ENCODE results near the gene ITPRIP. TPM values are rescaled to one million over a fixed set of nuclear protein-coding genes. Genes with fewer than 3 reads are reported as not detected.

The ITPRIP gene
- total RNA-seq, 1 experiment from 2014 or later, result 15.5 TPM

- no peaks in the 10 kb centered on the region for H3K9me3 ChIP-seq
- no peaks in the 10 kb centered on the region for H3K27me3 ChIP-seq
- DNase-seq, result no peak
- peaks cover 43% of the 10 kb centered on the region for H3K36me3 ChIP-seq
- no peak overlapping the region for H3K4me3 ChIP-seq
Observed at GRCh38 chr10:104321226-104321625, 17.0 kb downstream of the ITPRIP start.

DNA sequence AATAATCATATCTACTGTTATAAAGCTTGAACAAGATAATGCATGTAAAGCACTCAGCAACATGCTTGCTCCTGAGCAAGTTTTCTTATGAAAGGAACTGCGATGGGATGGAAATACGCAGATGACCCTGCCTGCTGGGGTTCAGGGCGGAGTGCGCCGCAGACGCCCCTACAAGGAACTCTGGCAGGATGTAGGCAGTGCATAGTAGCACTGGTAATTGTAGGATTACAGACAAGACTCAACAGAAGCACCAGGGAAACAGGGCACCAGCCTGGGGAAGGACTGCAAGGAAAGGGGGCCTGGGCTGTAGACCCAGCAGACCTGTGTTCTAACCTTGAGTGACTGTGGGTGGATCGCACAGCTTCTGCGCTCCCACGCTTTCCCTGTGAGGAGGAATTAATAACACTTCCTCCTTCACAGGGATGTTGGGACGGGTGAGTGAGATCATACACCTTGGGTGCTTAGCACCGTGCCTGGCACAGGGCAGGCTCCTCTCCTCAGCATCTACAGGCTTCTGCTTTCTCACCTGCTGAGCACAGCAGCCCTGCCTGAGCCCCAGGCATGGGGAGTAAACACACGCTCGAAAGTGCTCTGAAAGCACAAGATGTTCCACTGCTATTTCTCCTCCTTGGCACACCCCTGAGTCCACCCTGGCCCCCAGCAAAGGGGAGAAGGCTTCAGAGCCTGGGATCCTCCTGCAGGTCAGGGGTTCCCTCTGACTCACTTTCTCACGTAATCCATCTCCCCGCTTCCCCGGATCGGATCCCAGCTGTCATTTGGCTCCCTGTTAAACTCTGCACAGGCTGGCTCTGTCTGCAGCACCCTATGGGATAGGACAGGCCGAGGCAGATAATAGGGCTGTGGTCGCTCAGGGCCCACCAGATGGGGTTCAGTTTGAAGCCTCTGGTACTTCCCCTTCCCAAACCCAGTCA lies 19.2 kb downstream of the ITPRIP start:
- H3K36me3 ChIP-seq, result peaks cover 52% of the 10 kb centered on the region
- no peak overlapping the region for H3K4me3 ChIP-seq
- H3K27me3 ChIP-seq, result no peaks in the 10 kb centered on the region
- DNase-seq, result no peak
- H3K9me3 ChIP-seq, result no peaks in the 10 kb centered on the region

DNA sequence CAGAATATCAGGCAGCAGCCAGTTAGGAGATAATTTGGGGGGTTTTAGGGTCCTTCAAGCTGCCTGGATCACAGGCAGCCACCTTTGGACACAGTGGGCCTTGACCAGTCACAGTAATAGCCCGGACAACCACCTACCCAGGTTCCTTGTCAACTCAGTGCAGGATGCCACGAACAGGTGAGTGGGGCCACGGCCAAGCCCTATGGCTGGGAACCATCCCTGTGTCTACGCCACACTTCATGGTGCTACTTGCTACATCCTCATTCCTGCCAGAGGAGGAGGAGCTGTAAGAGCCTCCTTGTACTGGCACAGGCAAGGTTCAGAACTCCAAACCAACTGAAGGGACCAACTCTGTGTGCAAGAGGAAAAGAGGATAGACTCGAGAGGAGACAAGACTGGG lies 19.9 kb downstream of the ITPRIP start:
- Histone ChIP-seq H3K9me3 (no peaks in the 10 kb centered on the region), H3K36me3 (peaks cover 52% of the 10 kb centered on the region), H3K4me3 (no peak overlapping the region), H3K27me3 (no peaks in the 10 kb centered on the region)
- no peak for DNase-seq

GRCh38 chr10:104317726-104318299 lies 20.5 kb downstream of the ITPRIP start:
- Histone ChIP-seq H3K36me3 (peaks cover 54% of the 10 kb centered on the region), H3K4me3 (no peak overlapping the region), H3K9me3 (no peaks in the 10 kb centered on the region), H3K27me3 (no peaks in the 10 kb centered on the region)
- peak; percentile 35 for DNase-seq

- H3K4me3 ChIP-seq, result no peak overlapping the region
- H3K9me3 ChIP-seq, result no peaks in the 10 kb centered on the region
- DNase-seq, result peak; percentile 52
- peaks cover 56% of the 10 kb centered on the region for H3K36me3 ChIP-seq
- H3K27me3 ChIP-seq, result no peaks in the 10 kb centered on the region
Observed at GRCh38 chr10:104317269-104317710, 21.0 kb downstream of the ITPRIP start.

- H3K4me3 ChIP-seq, result no peak overlapping the region
- no peaks in the 10 kb centered on the region for H3K27me3 ChIP-seq
- peaks cover 60% of the 10 kb centered on the region for H3K36me3 ChIP-seq
- no peak for DNase-seq
- no peaks in the 10 kb centered on the region for H3K9me3 ChIP-seq
Observed at GRCh38 chr10:104316321-104317099, 21.8 kb downstream of the ITPRIP start.

DNA sequence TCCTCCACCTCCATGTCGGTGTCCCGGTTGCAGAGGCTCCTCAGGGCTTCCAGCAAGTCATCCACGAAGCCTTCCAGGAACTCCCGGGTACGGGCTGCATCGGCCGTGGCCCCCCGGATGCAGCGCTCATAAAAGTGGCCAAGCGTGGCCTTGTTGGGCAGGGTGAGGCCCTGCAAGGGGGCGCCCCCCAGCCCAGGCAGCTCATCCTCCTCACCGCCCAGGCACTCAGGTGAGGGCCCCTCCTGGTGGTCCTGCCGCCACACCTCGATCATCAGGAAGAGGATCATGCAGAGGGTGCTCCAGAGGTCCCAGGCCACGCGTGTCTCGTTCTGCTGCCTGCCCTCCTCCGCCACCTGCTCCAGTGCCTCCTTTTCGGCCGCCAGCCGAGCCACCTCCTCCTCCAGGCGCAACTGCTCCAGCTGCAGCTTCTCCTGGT lies 22.8 kb downstream of the ITPRIP start:
- DNase-seq, result no peak
- Histone ChIP-seq H3K36me3 (peaks cover 65% of the 10 kb centered on the region), H3K27me3 (no peaks in the 10 kb centered on the region), H3K4me3 (no peak overlapping the region), H3K9me3 (no peaks in the 10 kb centered on the region)

DNA sequence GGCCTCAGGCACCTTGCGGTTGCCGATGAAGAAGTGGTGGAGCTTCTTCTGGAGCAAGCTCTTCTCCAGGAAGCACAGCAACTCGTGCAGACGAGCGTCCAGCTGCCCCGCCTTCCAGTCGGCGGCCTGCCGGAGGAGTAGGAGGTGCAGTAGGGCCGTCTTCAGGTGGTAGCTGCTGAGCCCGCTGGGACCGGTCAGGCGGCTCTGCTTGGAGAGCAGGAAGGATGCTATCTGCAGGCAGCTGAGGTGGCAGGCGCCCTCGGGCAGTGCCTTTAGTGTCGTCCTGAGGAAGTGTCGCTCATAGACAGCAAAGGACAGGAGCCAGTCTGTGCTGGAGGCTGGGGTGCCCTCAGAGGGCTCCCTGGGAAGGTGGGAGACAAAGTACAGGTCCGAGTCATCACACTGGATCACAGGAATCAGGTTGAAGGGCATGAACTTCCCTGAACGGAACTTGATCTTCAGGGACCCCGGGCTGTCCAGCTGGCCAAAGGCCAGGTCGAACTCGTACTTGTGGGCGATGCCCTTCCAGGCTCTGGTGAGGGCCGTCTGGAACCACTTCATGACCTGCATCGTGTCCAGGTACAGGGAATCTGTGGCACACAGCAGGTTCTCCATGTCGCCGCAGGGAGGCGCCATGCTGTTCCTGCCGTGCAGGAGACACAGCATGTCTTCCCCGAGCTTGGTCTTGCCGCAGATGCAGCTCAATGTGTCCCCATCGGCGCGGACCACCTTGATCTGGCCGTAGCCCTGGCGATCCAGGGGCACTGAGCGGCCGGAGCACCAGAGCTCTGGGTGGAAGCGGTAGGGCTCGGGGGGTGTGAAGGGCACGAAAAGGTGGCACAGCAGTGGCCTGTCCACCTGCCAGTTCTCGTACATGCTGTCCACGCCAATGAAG lies 23.4 kb downstream of the ITPRIP start:
- no peak for DNase-seq
- H3K36me3 ChIP-seq, result peaks cover 69% of the 10 kb centered on the region
- H3K27me3 ChIP-seq, result no peaks in the 10 kb centered on the region
- no peak overlapping the region for H3K4me3 ChIP-seq
- H3K9me3 ChIP-seq, result no peaks in the 10 kb centered on the region

DNA sequence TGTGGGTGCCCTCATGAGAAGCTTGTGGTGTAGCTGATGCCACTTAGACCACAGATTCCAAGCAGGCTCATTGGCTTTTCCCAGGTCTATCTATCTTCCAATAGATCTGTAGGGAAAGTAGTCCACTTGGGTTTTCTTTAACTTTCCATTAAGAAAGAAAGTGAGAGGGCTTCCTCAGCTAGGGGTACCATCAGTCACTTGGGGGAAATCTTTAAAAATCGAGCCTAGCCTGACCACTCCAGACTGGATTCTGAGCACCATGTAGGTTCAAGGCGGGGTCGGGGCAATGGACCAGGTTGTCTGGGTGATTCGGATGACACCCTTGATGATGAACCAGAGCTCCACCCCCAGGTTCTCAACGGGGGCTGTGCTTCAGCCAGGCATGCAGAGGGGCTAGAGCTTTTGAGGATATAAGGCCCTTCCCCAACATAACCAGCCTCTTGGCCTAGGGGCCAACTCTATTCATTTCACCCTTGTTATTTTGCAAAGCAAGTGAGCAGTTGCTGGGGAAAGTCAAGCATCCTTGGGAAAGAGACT lies 27.0 kb downstream of the ITPRIP start:
- DNase-seq, result no peak
- Histone ChIP-seq H3K36me3 (peaks cover 79% of the 10 kb centered on the region), H3K9me3 (no peaks in the 10 kb centered on the region), H3K27me3 (no peaks in the 10 kb centered on the region), H3K4me3 (no peak overlapping the region)

DNA sequence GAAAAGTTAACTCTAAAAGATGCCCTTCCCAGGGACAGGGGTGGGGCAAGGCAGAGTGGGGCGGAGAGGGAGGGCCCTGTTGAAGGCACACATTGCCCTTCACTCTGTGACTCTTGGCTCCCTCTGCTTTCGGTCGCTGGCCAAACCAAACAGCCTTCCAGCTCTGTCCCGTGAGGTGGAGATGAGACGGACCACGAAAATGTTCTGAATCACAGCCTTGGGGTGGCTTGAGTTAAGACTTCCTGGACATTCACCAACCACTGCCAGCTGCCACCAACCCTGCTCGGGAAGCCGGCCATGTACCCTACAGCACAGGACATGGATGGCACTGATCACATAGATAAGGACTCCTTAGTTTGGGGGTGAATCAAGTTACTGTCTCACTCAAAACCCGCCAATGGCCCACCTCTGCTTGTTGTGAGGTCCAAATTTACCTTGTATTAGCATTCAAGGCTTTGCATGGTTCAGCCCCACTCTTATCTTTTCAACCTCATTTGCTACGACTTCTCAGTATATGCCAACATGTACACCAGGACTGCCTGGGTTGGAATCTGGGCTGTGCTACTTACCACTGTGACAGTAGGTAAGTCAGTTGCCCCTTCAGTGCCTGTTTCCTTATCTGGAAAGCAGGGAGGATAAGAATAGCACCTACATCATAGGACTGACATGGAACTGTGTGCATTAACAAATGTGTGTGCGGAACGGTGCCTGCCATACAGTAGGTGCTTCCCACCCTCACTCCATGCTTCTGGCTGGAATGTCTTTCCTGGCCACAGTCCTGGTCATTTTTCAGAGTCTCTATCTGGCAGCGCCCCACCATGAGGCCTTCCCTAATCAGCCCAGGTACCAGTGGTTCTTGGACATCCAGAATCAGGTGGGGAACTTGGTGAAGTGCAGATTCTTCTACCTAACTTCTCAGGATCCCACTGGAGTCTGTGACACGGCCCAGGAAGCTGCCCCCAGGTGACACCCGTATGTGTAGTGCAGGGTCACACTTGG lies 28.0 kb downstream of the ITPRIP start:
- H3K4me3 ChIP-seq, result no peak overlapping the region
- no peaks in the 10 kb centered on the region for H3K27me3 ChIP-seq
- H3K9me3 ChIP-seq, result no peaks in the 10 kb centered on the region
- H3K36me3 ChIP-seq, result peaks cover 71% of the 10 kb centered on the region
- DNase-seq, result peak; percentile 97

DNA sequence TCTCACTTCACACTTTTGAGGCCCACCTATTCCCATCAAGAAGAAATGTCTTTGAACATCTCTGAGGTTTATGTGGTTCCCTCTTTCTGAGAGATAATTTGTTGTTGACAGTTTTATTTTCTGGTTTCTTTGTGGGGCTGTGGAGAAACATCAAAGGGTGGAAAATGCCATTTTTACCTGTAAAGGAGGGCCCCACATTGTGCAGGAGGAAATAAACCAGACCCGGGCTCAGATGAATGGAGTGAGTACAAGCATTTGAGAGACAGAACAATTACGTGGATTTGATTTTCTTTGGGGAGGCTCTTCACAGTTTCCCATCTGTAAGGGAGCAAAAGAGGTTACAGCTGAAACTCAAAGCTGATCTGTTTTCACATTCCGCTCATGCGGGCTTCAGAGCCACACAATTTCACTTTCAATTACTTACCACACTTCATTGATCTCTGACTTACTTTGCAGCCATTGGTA lies 29.8 kb downstream of the ITPRIP start:
- no peaks in the 10 kb centered on the region for H3K27me3 ChIP-seq
- no peak overlapping the region for H3K4me3 ChIP-seq
- DNase-seq, result no peak

DNA sequence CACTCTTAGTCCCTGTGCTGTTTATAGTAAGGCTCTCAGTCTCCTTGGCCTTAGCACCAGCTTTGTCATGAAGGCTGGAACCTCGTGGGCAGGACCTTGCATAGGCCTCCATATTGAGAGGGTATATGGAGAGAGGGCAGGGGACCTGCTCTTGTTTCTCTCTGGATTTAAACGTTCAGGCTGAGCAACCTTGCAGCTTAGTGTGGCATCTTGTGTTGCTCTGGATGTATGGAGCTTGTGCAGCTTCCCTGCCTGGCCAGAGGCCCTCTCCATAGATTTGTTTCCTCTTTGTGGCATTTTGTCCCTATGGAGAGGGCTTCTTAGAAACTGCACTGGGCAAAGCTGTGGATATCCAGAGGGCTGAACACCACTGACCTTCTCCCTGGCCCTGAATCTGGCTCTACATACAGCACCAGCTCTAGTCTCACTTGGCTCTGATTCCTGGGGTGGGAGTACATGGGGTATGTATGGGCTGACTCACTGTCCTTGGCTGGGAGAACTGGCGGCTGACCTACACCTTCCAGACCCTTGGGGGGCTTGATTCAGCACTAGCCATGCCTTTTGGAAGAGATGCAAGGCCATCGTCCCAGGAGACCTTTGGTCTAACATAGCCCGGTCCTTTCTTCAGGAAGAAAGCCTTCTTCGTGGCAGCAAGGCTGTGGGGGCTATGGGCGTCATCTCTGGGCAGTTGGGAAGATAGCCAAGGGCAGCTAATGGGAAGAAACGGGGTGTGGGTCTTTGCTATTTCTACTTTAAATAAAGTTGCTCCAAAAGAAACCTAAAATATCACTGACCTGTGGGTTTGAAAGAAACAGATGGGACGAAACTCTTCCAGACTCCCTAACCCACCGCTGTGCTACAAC lies 30.5 kb downstream of the ITPRIP start:
- Histone ChIP-seq H3K27me3 (no peaks in the 10 kb centered on the region), H3K9me3 (peaks cover 7% of the 10 kb centered on the region; the same call in 1 of the 2 replicates), H3K36me3 (peaks cover 46% of the 10 kb centered on the region), H3K4me3 (no peak overlapping the region)
- no peak for DNase-seq

More for the DNA sequence above, 29.8 kb downstream of the ITPRIP start:
- H3K9me3 ChIP-seq, result peaks cover 4% of the 10 kb centered on the region; the same call in 1 of the 2 replicates
- H3K36me3 ChIP-seq, result peaks cover 53% of the 10 kb centered on the region

DNA sequence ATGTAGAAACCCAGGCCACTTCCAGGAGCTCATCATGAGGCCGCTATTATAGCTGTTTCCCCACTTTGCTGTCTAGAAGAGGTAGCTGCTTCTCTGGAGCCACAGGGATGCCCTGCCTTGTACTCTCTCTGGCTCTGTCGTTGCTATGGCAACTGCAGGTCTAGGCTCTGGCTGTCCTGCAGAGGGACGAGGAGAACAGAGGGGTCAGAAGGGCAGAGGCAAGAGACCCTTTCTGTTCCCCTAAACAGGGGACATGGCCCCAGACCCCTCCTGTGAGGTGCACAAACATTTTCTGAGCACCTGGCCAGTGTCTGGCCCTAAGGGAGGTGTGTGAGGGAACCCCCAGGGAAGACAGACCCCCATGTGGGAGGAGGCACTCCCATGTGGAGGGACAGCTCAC lies 31.4 kb downstream of the ITPRIP start:
- Histone ChIP-seq H3K36me3 (peaks cover 39% of the 10 kb centered on the region), H3K4me3 (no peak overlapping the region), H3K9me3 (peaks cover 7% of the 10 kb centered on the region; the same call in 1 of the 2 replicates), H3K27me3 (no peaks in the 10 kb centered on the region)
- no peak for DNase-seq

- no peaks in the 10 kb centered on the region for H3K27me3 ChIP-seq
- no peak overlapping the region for H3K4me3 ChIP-seq
- H3K36me3 ChIP-seq, result peaks cover 23% of the 10 kb centered on the region
- peaks cover 7% of the 10 kb centered on the region; the same call in 1 of the 2 replicates for H3K9me3 ChIP-seq
- DNase-seq, result no peak
Observed at GRCh38 chr10:104304927-104305326, 33.3 kb downstream of the ITPRIP start.

Data from MG63 (cell line).